MCF 10A (cell line): ENCODE measurements around the gene PIBF1. TPM values are rescaled to one million over a fixed set of nuclear protein-coding genes. Genes with fewer than 3 reads are reported as not detected.

Source experiments
- BruUV-seq: library from RNA; stranded (reverse); fragments of 400-500 nt; replicated peaks from 2 replicates; lab custom pipeline; 2021; lab: Mats Ljungman, UMichigan
- CTCF ChIA-PET: fragments of 300-600 bp; sonication (Branson Sonifier 250); formaldehyde crosslinking; extraction: SDS; loops from one replicate; lab custom pipeline; 2021; ENCODE audit warnings: antibody characterized with exemption, inconsistent platforms; lab: Yijun Ruan, JAX
- POLR2A ChIA-PET: fragments of 300-600, 350-650 bp; sonication (Branson Sonifier 250); formaldehyde crosslinking; extraction: SDS; loops from one replicate; lab custom pipeline; 2020; ENCODE audit warnings: antibody characterized with exemption, inconsistent platforms; lab: Yijun Ruan, JAX
- DNase-seq: peaks from one replicate; pipeline ENCODE4 v3.0.0-alpha.2; 2018; ENCODE audit not compliant: unreplicated experiment
- H3K27ac Mint-ChIP-seq: one replicate; pipeline ENCODE4 v1.8.0; 2022; ENCODE audit warnings: mild to moderate bottlenecking, low read depth, mixed read lengths; ENCODE audit not compliant: unreplicated experiment
- H3K27me3 Mint-ChIP-seq: one replicate; pipeline ENCODE4 v1.8.0; 2022; ENCODE audit warnings: mixed read lengths; ENCODE audit not compliant: insufficient read depth, unreplicated experiment
- H3K36me3 Mint-ChIP-seq: one replicate; pipeline ENCODE4 v1.8.0; 2022; ENCODE audit warnings: mild to moderate bottlenecking, moderate library complexity, mixed read lengths; ENCODE audit not compliant: insufficient read depth, unreplicated experiment
- H3K4me1 Mint-ChIP-seq: one replicate; pipeline ENCODE4 v1.8.0; 2022; ENCODE audit warnings: mixed read lengths; ENCODE audit not compliant: insufficient read depth, unreplicated experiment
- H3K4me3 Mint-ChIP-seq: one replicate; pipeline ENCODE4 v1.8.0; 2022; ENCODE audit warnings: mild to moderate bottlenecking, moderate library complexity, mixed read lengths; ENCODE audit not compliant: unreplicated experiment
- H3K9me3 Mint-ChIP-seq: one replicate; pipeline ENCODE4 v1.8.0; 2022; ENCODE audit warnings: mixed read lengths; ENCODE audit not compliant: unreplicated experiment
- CTCF ChIP-seq: fragments of 200-600 bp; IDR thresholded peaks from one replicate; pipeline ENCODE4 v1.8.0; 2022; ENCODE audit warnings: antibody characterized with exemption, mild to moderate bottlenecking; ENCODE audit not compliant: unreplicated experiment
- intact Hi-C: fragments of 100-400 bp; cut with micrococcal nuclease; formaldehyde crosslinking; loops from 2 replicates; pipeline ENCODE4 v1.14.1; 2022
- total RNA-seq: library from RNA; stranded (reverse); gene quantifications from 2 replicates; pipeline ENCODE4 v1.2.3, GENCODE V29; 2022

The PIBF1 gene
- total RNA-seq, 1 experiment from 2014 or later: 30.4 TPM

GRCh38 chr13:73018336-73018735, 236.4 kb downstream of the PIBF1 start:
- intact Hi-C loops: no loop called here
- no peak for DNase-seq
- TF ChIP-seq CTCF: no peak
- no TSS peak for BruUV-seq
- Mint-ChIP-seq H3K9me3 (no peaks in the 10 kb centered on the region), H3K27ac (no peak overlapping the region), H3K27me3 (no peaks in the 10 kb centered on the region), H3K36me3 (peaks cover 14% of the 10 kb centered on the region), H3K4me3 (no peak overlapping the region), H3K4me1 (no peaks in the 10 kb centered on the region)
- ChIA-PET CTCF (interaction anchor here (0.5 to 0.7 kb wide), 2 partner anchors 25 to 771 kb away, joined by 3 read pairs; no protein-coding TSS in a partner anchor), POLR2A (interaction anchor here (1.9 kb wide), 1 partner anchor 40 kb away, joined by 6 read pairs; the partner anchor contains the start of gene KLF5)

GRCh38 chr13:73025217-73026012, 243.5 kb downstream of the PIBF1 start:
- POLR2A ChIA-PET: interaction anchor here (1.3 kb wide), 1 partner anchor 9 kb away, joined by 3 read pairs; no protein-coding TSS in a partner anchor
- peak; percentile 32 for DNase-seq
- no TSS peak for BruUV-seq

GRCh38 chr13:73034901-73035300, 253.0 kb downstream of the PIBF1 start:
- no peak overlapping the region for H3K27ac Mint-ChIP-seq
- H3K9me3 Mint-ChIP-seq: no peaks in the 10 kb centered on the region
- POLR2A ChIA-PET: interaction anchor here (1.3 to 1.7 kb wide), 2 partner anchors 23 to 52 kb away, joined by 3 to 4 read pairs; no protein-coding TSS in a partner anchor

More at GRCh38 chr13:73025217-73026012, 243.5 kb downstream of the PIBF1 start:
- CTCF ChIA-PET: no interaction called here
- Mint-ChIP-seq H3K36me3 (no peaks in the 10 kb centered on the region), H3K27ac (no peak overlapping the region), H3K9me3 (no peaks in the 10 kb centered on the region), H3K4me1 (no peaks in the 10 kb centered on the region), H3K27me3 (no peaks in the 10 kb centered on the region), H3K4me3 (no peak overlapping the region)
- no peak for TF ChIP-seq CTCF
- intact Hi-C loops: no loop called here

More at GRCh38 chr13:73034901-73035300, 253.0 kb downstream of the PIBF1 start:
- no peak for TF ChIP-seq CTCF
- Mint-ChIP-seq H3K4me1 (peaks cover 4% of the 10 kb centered on the region), H3K27me3 (no peaks in the 10 kb centered on the region), H3K4me3 (no peak overlapping the region), H3K36me3 (no peaks in the 10 kb centered on the region)
- BruUV-seq: no TSS peak
- CTCF ChIA-PET: no interaction called here
- intact Hi-C loops: no loop called here
- no peak for DNase-seq
